SK-MEL-5 (cell line): ENCODE results near the gene UGT1A6. TPM values are rescaled to one million over a fixed set of nuclear protein-coding genes. Genes with fewer than 3 reads are reported as not detected.

ENCODE experiments used
- DNase-seq: peaks from one replicate; pipeline ENCODE4 v3.0.0-alpha.2; 2016; ENCODE audit warnings: low read depth, low spot score
- in situ Hi-C: cut with HindIII; loops from 2 replicates; pipeline ENCODE4 v1.10.0; 2016; ENCODE audit warnings: low sequenced_read_pairs, high pct_unique_total_duplicates, low pct_unique_long_range_greater_than_20kb
- total RNA-seq: library from RNA; depleted of rRNA; stranded (reverse); fragments of >200 nt; shearing (Covaris generic); gene quantifications from 2 replicates; pipeline ENCODE4 v1.2.3, GENCODE V29; 2014

Gene UGT1A6
- total RNA-seq, 1 experiment from 2014 or later: not detected

DNA sequence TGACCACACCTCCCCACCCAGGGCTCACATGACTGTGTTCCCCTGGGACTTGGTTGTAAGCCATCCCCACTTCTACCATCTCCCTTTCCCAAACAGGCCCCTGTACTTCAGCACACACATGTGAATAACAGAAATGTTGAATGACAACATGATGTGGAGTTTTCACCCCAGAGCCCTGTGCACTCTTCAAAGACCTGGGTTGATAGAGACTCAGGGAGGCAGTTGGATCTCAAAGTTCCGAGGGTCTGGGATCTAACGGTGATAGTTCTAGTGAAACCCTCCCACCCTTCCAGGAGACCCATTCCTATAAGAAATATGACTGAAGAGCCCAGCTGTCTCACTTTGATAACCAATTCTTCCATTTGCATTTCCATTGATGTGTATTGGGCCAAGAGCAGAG lies 85.3 kb downstream of the UGT1A6 start, which contains the start of gene MROH2A:
Gene MROH2A, plus strand, starts transcription at position 301 of the 400 bp plus-strand sequence. CDS start 1,029 bp downstream, outside the sequence.
- no peak for DNase-seq
- in situ Hi-C loops: no loop called here

DNA sequence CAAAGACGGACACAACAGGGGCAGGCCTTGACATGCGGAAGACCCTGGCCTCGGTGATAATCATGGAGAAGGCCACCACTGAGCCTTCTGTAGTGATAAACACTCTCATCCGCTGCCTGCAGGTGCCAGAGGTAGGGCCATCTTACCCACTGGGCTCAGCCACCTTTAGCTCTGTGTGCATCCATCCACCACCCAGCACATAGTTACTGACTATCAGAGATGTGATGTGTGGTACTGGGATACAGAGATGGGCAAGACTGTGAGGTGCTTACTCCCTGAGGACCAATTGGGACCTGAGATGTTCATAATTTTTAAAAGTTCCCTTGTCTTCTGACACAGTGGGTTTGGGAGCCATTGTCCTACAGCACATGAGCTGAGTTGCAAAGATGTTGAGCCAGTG lies 87.0 kb downstream of the UGT1A6 start:
- DNase-seq: no peak
- in situ Hi-C loops: no loop called here

DNA sequence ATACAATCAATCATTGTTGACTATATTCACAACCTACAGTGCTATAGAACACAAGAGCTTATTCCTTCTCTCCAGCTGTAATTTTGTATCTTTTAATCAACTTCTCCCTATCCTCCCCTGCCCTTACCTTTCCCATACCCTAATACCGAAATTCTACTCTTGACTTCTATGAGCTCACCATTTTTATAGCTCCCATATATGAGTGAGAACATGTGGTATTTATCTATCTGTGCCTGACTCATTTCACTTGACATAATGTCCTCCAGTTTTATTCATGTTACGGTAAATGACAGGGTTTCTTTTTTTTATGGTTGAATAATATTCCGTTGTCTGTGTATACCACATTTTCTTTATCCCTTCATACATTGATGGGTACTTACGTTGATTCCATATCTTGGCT lies 88.1 kb downstream of the UGT1A6 start:
- DNase-seq: no peak
- in situ Hi-C loops: no loop called here

DNA sequence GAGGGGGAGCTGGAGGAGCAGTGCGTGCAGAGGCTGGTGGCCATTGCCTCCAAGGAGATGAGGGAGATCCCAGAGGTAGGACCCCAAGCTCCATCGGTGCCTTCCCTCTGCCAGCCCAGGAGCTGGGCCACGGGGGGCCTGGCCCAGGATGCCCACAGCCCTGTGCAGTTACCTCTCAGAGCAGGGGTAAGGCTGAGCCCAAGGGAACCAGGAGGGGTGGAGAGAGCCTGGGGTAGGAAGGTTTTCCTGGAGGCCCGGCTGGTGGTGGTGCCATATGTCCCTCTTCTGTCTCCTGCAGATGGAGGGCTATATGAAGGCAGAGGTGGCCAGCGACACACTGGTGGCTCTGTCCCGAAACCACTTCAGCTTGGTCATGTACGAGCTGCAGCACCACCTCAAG lies 96.9 kb downstream of the UGT1A6 start:
- no peak for DNase-seq
- in situ Hi-C loops: no loop called here

DNA sequence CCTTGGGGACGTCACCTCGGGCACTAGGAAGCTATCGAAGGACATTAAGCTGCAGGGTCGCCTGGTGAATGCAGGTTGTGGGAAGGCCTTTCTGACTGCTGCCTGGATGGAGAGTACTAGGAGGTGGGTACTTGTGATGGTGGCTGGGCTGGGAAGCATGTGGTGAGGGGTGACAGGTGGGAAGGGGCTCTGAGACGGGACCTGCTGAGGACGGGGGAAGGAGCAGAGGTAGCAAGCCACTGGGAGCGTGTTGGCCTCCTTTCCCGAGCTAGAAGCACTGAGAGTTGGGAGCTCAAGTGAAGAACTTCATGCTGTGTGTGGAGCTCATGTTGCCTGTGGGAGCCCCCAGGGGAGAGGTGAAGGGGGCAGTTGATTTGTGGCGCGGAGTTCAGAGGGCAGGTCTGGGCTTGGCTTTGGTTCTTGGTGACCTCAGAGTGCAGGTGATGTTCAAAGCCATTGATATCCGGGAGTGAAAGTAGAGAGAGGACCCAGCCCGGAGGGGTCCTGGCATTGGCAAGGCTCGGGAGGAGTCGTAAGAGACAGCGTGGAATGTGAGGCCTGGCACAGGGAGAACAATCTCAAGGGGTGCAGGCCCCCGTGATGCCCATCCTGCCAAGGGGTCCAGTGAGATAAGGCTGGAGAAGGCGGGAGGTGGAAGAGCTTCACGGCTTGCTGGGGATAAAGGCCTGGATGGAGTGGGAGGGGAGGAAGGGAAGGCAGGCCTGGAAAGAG lies 98.6 kb downstream of the UGT1A6 start:
- DNase-seq: no peak
- in situ Hi-C loops: no loop called here

DNA sequence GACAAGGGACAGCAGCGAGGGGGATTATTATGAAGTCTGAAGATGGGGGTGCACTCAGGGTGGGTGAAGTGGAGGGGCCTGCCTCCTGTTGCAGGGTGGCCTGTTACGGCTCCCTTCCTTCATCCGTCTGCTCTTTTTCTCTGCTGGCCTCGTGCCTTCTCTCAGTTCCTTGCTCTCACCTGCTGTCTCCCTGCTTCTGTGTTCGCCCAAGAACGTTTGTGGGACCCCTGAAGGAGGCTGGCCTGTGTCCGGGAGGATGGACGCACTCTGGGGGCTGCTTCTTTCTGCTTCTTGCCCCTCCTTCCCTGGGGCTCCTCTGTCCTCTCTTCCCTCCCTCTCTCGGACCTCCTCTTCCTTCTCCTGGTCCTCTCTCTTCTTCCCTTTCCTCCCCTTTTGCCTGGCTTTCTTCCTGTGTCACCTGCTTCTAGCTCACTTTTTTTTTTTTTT lies 99.2 kb downstream of the UGT1A6 start:
- in situ Hi-C loops: no loop called here
- no peak for DNase-seq

DNA sequence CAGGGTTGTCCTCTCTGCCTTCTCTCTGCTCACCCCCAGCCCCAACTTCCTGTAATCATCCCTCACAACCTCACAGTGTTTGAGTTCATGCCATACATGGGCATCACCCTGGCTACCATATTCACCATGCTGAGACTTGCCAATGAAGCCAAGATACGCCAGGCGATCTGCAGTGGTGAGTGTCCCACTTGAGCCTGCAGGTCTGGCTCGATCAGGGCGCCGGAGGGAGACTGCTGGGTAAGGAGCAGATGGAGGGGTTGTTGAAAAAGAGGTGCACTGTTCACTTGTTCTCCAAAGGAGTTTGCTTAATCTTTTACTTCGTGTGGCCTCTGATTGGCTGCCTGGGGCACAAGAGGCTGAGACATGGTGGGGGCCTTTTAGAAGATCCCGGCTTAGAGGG lies 100.0 kb downstream of the UGT1A6 start:
- DNase-seq: no peak
- in situ Hi-C loops: no loop called here

DNA sequence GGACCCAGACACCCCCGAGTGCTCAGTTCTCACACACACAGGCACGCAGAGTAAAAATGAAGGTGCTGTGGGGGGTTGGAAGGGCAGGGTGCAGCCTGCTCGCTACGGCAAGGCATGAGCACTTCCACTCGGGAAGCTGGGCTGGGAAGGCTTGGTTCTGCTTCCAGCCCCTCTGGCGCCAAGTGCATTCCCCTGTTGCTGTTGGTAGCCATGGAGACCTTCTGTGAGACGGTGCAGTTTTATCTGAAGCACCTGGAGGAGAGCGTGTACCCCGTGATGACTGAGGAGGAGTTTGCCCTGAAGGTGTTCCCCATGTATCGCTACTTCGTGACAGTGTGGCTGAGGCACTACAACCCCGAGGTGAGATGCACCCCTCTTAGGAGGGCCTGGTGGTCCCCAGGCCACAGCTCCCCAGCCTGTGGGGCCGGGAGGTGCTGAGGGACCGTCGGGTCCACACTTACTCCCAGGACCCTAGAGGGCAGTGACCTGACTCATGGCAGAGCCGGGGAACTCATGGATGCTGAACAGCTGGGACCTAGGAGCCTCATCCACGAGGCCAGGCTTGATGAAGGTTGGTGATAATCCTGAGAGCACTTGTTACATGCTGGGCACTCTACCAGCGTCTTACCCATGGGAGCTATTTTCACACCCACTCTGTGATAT lies 100.9 kb downstream of the UGT1A6 start:
- no peak for DNase-seq
- in situ Hi-C loops: no loop called here

DNA sequence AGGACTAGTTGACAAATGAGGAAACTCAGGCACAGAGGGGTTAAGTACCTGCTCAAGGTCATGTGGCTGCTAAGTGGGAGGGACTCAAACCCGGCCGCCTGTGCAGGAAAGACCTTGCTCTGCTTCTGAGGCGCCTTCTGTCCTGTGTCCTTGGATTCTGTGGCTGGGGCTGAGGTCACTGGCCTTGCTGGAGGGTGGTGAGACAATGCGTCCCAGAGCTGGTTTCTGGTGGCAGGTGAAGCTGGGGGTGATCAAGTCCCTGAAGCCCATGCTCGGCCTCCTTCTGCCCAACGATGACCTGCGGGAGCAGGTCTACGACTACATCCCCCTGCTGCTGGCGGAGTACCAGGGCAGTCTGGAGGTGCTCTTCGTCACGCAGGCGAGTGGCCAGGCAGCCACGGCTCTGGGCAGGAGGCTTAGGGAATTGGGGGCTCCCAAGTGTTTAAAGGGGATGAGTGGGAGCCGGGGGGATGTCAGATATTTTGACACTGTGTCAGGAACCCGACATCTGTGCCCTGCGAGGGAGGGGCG lies 101.5 kb downstream of the UGT1A6 start:
- DNase-seq: no peak
- in situ Hi-C loops: no loop called here

DNA sequence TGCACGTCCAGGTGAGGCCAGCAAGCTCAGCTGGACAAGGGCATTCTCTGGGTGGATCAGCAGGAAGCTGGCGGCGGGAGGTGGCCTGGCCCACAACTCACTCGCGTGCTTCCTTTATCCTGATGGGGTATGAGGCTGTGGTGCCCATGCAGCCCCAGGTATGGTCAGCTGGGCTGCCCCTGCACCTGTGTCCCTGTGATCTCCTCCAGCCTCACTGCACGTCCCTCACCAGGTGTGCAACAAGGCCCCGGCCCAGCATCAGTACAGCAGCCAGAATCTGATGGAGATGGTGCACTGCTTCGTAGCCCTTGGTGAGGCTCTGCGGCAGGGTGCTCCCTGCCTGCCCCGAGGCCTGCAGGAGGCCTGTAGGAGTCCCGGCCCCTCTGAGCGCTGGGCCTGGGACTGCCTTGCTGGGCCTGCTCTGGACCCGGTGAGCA lies 103.1 kb downstream of the UGT1A6 start:
- no peak for DNase-seq

DNA sequence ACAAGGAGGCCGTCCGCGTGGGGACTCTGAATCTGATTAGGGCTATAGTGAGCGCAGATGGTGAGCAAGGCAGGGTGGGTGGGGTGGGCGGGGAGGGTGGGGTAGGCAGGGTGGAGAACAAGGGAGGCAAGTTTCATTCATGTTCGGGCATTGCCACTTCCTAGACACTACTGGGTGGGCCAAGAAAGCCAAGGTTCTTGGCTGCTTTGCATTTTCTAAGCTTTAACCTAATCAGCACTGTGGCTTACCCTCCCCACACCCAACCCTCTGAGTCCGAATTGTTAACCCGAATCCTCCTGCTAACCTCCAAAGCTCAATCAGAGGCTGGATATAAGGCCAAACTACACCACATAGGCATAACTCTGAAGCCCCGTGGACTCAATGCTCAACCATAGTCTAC lies 103.6 kb downstream of the UGT1A6 start:
- no peak for DNase-seq

More for the DNA sequence above, 103.1 kb downstream of the UGT1A6 start:
- in situ Hi-C loops: no loop called here

DNA sequence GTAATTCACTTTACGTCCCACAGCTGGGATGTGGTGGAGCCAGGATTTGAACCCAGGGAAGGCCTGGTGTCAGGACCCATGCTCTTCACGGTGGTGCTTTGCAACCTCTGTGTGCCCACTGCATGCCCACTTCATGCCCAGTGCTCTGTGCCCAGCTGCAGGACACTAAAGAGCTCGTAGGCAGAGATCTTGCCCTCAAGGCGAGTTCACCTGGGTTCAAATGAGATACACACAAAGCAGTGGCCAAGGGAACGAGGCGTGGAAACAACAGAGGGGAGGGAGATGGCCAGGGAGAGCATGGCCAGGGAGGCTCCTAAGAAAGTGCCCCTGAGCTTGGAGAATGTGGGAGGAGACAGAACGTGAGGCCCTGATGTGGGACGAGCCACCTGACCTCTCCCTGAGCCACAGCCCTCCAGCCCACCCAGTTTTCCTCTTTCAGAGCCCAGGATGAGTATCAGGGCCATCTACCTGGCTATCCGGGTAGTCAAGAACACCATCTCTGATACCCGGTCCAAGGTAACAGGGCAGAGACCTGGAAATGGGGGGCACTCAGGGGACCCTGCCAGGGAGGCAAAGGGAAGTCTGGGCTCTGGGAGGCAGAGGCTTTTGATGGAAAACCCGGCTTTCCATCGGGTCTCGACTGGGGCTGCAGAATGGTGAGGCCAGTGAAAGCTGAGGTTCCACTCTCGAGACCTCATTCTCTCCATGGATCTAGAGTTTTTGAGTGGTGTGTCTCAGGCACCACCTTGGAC lies 105.8 kb downstream of the UGT1A6 start:
- no peak for DNase-seq
- in situ Hi-C loops: no loop called here

More for the DNA sequence above, 103.6 kb downstream of the UGT1A6 start:
- in situ Hi-C loops: no loop called here

DNA sequence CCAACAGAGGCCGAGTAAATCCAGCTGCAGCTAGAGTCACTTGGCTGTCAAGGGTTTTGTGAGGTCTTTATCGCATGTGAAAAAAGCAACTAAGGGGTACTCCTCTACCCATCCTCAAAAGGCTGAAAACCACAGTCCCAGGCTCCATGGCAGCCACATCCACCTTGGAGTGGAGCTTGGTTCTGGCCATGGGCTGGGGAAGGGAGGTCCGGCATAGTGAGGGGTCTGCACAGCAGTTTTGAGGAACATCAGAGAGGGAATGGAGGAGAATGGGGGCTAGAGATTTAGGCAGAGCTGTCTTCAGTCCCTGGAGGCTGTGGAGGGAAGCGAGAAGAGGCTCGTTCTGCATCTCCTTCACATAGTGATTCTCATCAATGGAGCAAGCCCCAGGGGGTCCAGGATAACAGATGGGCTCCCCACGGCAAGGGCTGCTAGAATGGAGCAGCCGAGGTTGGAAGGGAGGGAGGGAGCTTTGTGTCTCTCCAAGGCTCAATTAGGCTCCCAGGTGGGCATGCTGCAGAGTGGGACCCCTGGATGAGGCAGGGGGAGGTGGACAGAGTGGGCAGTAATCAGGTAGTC lies 106.5 kb downstream of the UGT1A6 start:
- in situ Hi-C loops: no loop called here
- no peak for DNase-seq

DNA sequence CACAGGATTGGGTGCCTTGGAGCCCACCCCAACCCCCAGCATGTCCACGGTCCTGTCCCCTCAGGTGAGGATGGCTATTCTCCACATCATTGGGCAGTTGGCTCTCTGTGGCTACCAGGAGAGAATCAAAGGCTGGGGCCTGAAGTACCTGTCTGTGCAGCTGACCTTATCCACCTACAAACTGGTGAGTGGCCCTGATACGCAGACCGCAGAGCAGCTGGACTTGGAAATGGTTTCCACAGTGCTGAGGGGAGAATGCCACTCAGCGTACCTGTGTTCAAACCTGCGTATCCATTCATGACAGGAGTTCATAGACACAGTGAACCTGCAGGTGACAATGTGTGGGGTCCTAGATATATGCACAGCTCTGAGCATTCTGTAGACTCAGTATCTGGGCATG lies 107.0 kb downstream of the UGT1A6 start:
- in situ Hi-C loops: no loop called here
- no peak for DNase-seq

DNA sequence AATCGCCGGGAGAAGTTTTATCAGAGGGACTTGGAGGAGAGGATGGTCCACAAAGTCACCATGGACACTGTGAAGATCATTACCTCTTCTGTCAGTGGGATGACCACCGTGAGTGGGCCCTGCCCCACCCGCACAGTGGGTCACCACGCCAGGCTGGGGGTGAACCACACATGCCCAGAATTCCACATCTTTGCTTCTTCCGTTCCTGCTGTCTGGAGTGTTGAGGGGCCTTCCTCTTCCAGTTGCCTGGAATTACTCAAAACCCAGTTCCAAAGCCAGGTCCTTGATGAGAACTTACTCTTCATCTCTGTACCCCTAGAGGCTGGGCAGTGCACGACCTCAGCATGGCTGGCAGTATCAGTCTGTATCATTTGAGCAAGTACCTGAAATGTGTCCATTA lies 107.5 kb downstream of the UGT1A6 start:
- no peak for DNase-seq
- in situ Hi-C loops: no loop called here

DNA sequence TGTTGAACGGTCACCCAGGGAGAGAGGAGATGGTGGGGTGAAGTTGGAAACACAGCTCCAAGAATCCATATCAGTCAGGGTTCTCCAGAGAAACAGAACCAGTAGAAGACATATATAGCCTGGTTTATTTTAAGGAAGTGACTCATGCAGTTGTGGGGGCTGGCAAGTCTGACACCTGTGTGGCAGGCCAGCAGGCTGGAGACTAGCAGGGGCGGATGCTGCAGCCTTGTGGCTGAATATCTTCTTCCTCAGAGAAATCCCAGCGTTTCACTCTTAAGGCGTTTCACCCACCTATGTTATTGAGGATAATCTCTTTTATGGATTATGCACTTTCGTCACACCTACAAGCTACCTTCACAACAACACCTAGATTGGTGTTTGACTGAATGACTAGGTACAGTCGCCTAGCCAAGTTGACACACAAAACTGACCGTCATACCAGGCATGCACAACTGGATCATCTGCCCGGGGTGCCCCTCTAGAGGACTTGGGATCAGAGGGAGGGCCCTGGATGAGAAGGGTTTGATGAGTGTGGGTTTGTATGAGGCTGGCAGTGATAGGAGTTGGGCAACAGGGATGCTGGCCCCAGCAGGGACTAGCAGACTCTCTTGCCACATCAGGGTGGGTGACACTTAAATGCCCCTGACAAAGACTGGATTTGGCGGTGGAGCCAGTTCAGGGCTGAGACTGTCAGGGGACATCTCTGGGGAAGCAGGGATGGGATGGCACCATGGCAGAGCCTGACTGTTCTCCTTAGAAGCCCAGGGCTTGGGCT lies 108.9 kb downstream of the UGT1A6 start:
- in situ Hi-C loops: no loop called here
- DNase-seq: no peak

DNA sequence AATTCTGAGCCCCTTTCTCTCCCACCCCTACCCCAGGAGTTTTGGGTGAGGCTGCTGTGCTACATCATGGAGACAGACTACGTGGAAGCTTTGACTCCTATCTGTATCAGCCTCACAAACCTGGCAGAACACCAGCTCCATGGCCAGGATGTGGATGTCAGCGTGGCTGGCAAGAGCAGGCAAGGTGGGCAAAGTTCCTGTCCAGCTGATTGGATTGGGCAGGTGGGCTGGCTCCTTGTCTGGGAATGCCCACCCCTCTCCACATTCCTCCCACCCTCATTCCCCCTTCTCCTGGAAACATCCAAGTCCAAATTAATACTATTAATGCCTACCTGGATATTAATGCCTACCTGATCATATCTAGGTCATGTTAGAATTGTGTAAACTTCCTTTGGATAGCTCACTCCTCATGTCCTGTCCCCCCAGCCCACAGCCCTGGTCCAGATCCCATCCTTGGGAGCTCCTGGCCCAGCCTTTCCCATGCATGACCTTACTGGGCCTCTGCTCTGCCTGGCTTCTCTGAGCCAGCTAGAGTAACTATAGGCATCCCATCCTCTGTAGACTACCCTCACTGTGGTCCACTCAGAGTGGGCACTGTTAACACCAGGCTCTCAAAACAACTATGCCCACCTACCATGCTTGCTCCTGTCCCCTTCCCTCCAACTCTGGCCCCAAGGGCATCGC lies 109.6 kb downstream of the UGT1A6 start:
- in situ Hi-C loops: no loop called here
- no peak for DNase-seq
